ENCODE data around the gene PDE4D.

GRCh38 chr5:59276325-59276675 is 617.2 kb downstream of the PDE4D start:
- no peak for TF ChIP-seq CTCF (IDR thresholded peaks at IDR 0.05)
- TF ChIP-seq POLR2A (IDR thresholded peaks at IDR 0.05): no peak

Measured in esophagus squamous epithelium (tissue), 4 donors.